Activated CD8-positive, alpha-beta T cell treated with anti-CD3 and anti-CD28 coated beads, Interleukin-2, amount 10 ng/mL, durations not matched to agents 7 days and 5 days (primary cell): Measurements from ENCODE around the gene MYO16. TPM values are rescaled to one million over a fixed set of nuclear protein-coding genes. Genes with fewer than 3 reads are reported as not detected.
"Not testable (repeated sequence)": the region's sequence is repeated elsewhere in the genome, so short reads cannot be mapped to it uniquely, and the experiment has no call there.

Experiments used
- ATAC-seq: fragments of 150-1000 bp; cut with Tn5 transposase; one replicate; pipeline ENCODE4 v1.10.0; 2021; ENCODE audit warnings: moderate library complexity
- CTCF ChIA-PET: fragments of 350-600 bp; sonication (Branson Sonifier 250); formaldehyde crosslinking; loops from one replicate; lab custom pipeline; 2021; ENCODE audit warnings: antibody characterized with exemption; lab: Charles Lee
- POLR2A ChIA-PET: fragments of 350-600 bp; sonication (Branson Sonifier 250); formaldehyde crosslinking; loops from one replicate; lab custom pipeline; 2021; ENCODE audit warnings: antibody characterized with exemption; lab: Charles Lee
- DNase-seq: peaks from one replicate; pipeline ENCODE4 v3.0.0-alpha.2; 2020
- H3K27ac Mint-ChIP-seq: one replicate; pipeline ENCODE4 v1.8.0; 2021; ENCODE audit warnings: mild to moderate bottlenecking, mixed read lengths
- H3K27me3 Mint-ChIP-seq: one replicate; pipeline ENCODE4 v1.8.0; 2021; ENCODE audit warnings: low read depth, mixed read lengths
- H3K36me3 Mint-ChIP-seq: one replicate; pipeline ENCODE4 v1.8.0; 2021; ENCODE audit warnings: low read depth, mixed read lengths
- H3K4me1 Mint-ChIP-seq: one replicate; pipeline ENCODE4 v1.8.0; 2021; ENCODE audit warnings: low read depth, mixed read lengths
- H3K4me3 Mint-ChIP-seq: one replicate; pipeline ENCODE4 v1.8.0; 2021; ENCODE audit warnings: mild to moderate bottlenecking, mixed read lengths
- H3K9me3 Mint-ChIP-seq: one replicate; pipeline ENCODE4 v1.8.0; 2022; ENCODE audit warnings: mixed read lengths; ENCODE audit not compliant: insufficient read depth
- total RNA-seq, 2 experiments: library from RNA; stranded (reverse); gene quantifications; one replicate each; pipeline ENCODE4 v1.2.3, GENCODE V29; 2021

Gene MYO16
- total RNA-seq, 2 experiments from 2014 or later: not detected

- ChIA-PET POLR2A (no interaction called here), CTCF (no interaction called here)
- no peak for ATAC-seq
- Mint-ChIP-seq H3K4me1 (no peaks in the 10 kb centered on the region), H3K36me3 (no peaks in the 10 kb centered on the region), H3K9me3 (no peaks in the 10 kb centered on the region), H3K27me3 (no peaks in the 10 kb centered on the region), H3K4me3 (no peak overlapping the region), H3K27ac (no peak overlapping the region)
- no peak for DNase-seq
Observed at GRCh38 chr13:108755083-108755482, 125.7 kb downstream of the MYO16 start.

- ATAC-seq (no peak), DNase-seq (no peak)
- no peaks in the 10 kb centered on the region for H3K9me3 Mint-ChIP-seq
- no peak overlapping the region for H3K4me3 Mint-ChIP-seq
- no peaks in the 10 kb centered on the region for H3K27me3 Mint-ChIP-seq
- ChIA-PET CTCF (no interaction called here), POLR2A (no interaction called here)
- H3K27ac Mint-ChIP-seq: no peak overlapping the region
- H3K36me3 Mint-ChIP-seq: no peaks in the 10 kb centered on the region
- H3K4me1 Mint-ChIP-seq: no peaks in the 10 kb centered on the region
Observed at GRCh38 chr13:108760129-108760528, 130.7 kb downstream of the MYO16 start.

- H3K27me3 Mint-ChIP-seq: no peaks in the 10 kb centered on the region
- H3K4me1 Mint-ChIP-seq: no peaks in the 10 kb centered on the region
- POLR2A ChIA-PET: no interaction called here
- DNase-seq (no peak), ATAC-seq (no peak)
- CTCF ChIA-PET: no interaction called here
- no peak overlapping the region for H3K27ac Mint-ChIP-seq
- no peaks in the 10 kb centered on the region for H3K9me3 Mint-ChIP-seq
- no peaks in the 10 kb centered on the region for H3K36me3 Mint-ChIP-seq
- H3K4me3 Mint-ChIP-seq: no peak overlapping the region
Observed at GRCh38 chr13:108760541-108760940, 131.1 kb downstream of the MYO16 start.

GRCh38 chr13:108768035-108768434 lies 138.6 kb downstream of the MYO16 start:
- Mint-ChIP-seq H3K9me3 (no peaks in the 10 kb centered on the region), H3K4me1 (no peaks in the 10 kb centered on the region), H3K27ac (no peak overlapping the region), H3K27me3 (no peaks in the 10 kb centered on the region), H3K4me3 (no peak overlapping the region), H3K36me3 (no peaks in the 10 kb centered on the region)
- ChIA-PET POLR2A (no interaction called here), CTCF (no interaction called here)
- no peak for ATAC-seq
- DNase-seq: no peak

GRCh38 chr13:108769213-108770070 lies 140.0 kb downstream of the MYO16 start:
- no peaks in the 10 kb centered on the region for H3K27me3 Mint-ChIP-seq
- ATAC-seq (no peak), DNase-seq (no peak)
- no peak overlapping the region for H3K27ac Mint-ChIP-seq
- no peaks in the 10 kb centered on the region for H3K4me1 Mint-ChIP-seq
- ChIA-PET CTCF (no interaction called here), POLR2A (no interaction called here)
- H3K36me3 Mint-ChIP-seq: no peaks in the 10 kb centered on the region
- no peak overlapping the region for H3K4me3 Mint-ChIP-seq
- H3K9me3 Mint-ChIP-seq: no peaks in the 10 kb centered on the region

- Mint-ChIP-seq H3K27ac (no peak overlapping the region), H3K4me1 (no peaks in the 10 kb centered on the region), H3K4me3 (no peak overlapping the region), H3K9me3 (no peaks in the 10 kb centered on the region), H3K36me3 (no peaks in the 10 kb centered on the region), H3K27me3 (no peaks in the 10 kb centered on the region)
- ATAC-seq (no peak), DNase-seq (no peak)
- ChIA-PET CTCF (no interaction called here), POLR2A (no interaction called here)
Observed at GRCh38 chr13:108775597-108775996, 146.2 kb downstream of the MYO16 start.

- no peaks in the 10 kb centered on the region for H3K27me3 Mint-ChIP-seq
- no peak for ATAC-seq
- H3K36me3 Mint-ChIP-seq: no peaks in the 10 kb centered on the region
- no peaks in the 10 kb centered on the region for H3K9me3 Mint-ChIP-seq
- no peak overlapping the region for H3K27ac Mint-ChIP-seq
- no peak for DNase-seq
- POLR2A ChIA-PET: no interaction called here
- no peaks in the 10 kb centered on the region for H3K4me1 Mint-ChIP-seq
- CTCF ChIA-PET: no interaction called here
- no peak overlapping the region for H3K4me3 Mint-ChIP-seq
Observed at GRCh38 chr13:108776650-108777049, 147.2 kb downstream of the MYO16 start.

- Mint-ChIP-seq H3K36me3 (no peaks in the 10 kb centered on the region), H3K4me1 (no peaks in the 10 kb centered on the region), H3K27me3 (no peaks in the 10 kb centered on the region), H3K4me3 (no peak overlapping the region), H3K27ac (no peak overlapping the region), H3K9me3 (no peaks in the 10 kb centered on the region)
- ChIA-PET POLR2A (no interaction called here), CTCF (no interaction called here)
- no peak for DNase-seq
- no peak for ATAC-seq
Observed at GRCh38 chr13:108777421-108778420, 148.3 kb downstream of the MYO16 start.

- ATAC-seq: no peak
- H3K36me3 Mint-ChIP-seq: no peaks in the 10 kb centered on the region
- CTCF ChIA-PET: no interaction called here
- no peaks in the 10 kb centered on the region for H3K9me3 Mint-ChIP-seq
- no peak for DNase-seq
- H3K4me3 Mint-ChIP-seq: no peak overlapping the region
- H3K27ac Mint-ChIP-seq: no peak overlapping the region
- POLR2A ChIA-PET: no interaction called here
- no peaks in the 10 kb centered on the region for H3K4me1 Mint-ChIP-seq
- no peaks in the 10 kb centered on the region for H3K27me3 Mint-ChIP-seq
Observed at GRCh38 chr13:108779308-108779707, 149.9 kb downstream of the MYO16 start.

- Mint-ChIP-seq H3K27me3 (no peaks in the 10 kb centered on the region), H3K36me3 (no peaks in the 10 kb centered on the region), H3K27ac (no peak overlapping the region), H3K9me3 (no peaks in the 10 kb centered on the region), H3K4me1 (no peaks in the 10 kb centered on the region), H3K4me3 (no peak overlapping the region)
- no peak for DNase-seq
- POLR2A ChIA-PET: no interaction called here
- CTCF ChIA-PET: no interaction called here
- no peak for ATAC-seq
Observed at GRCh38 chr13:108780706-108781105, 151.3 kb downstream of the MYO16 start.

GRCh38 chr13:108781312-108781711 lies 151.9 kb downstream of the MYO16 start:
- Mint-ChIP-seq H3K9me3 (no peaks in the 10 kb centered on the region), H3K27me3 (no peaks in the 10 kb centered on the region), H3K36me3 (no peaks in the 10 kb centered on the region), H3K4me1 (no peaks in the 10 kb centered on the region), H3K27ac (no peak overlapping the region), H3K4me3 (no peak overlapping the region)
- CTCF ChIA-PET: no interaction called here
- DNase-seq (no peak), ATAC-seq (no peak)
- POLR2A ChIA-PET: no interaction called here

GRCh38 chr13:108782480-108782879 lies 153.1 kb downstream of the MYO16 start:
- H3K36me3 Mint-ChIP-seq, POLR2A ChIA-PET, H3K27ac Mint-ChIP-seq, DNase-seq, H3K9me3 Mint-ChIP-seq, ATAC-seq, H3K4me3 Mint-ChIP-seq, H3K27me3 Mint-ChIP-seq, CTCF ChIA-PET, H3K4me1 Mint-ChIP-seq: not testable (repeated sequence)
